ENCODE measurements around the gene KLKB1. TPM values are rescaled to one million over a fixed set of nuclear protein-coding genes. Genes with fewer than 3 reads are reported as not detected.

KLKB1 gene
- total RNA-seq, 1 experiment from 2014 or later = not detected

- Histone ChIP-seq H3K27me3 (ENCODE audit: control insufficient read depth, insufficient read depth, low read length) (no peaks in the 10 kb centered on the region), H3K9me3 (ENCODE audit: control insufficient read depth, insufficient read depth, low read depth, low read length) (no peaks in the 10 kb centered on the region), H3K4me3 (ENCODE audit: low read depth in 2 of 2, low read length in 2 of 2) (no peak overlapping the region), H3K36me3 (ENCODE audit: control insufficient read depth, insufficient read depth, low read length) (no peaks in the 10 kb centered on the region), H3K4me1 (ENCODE audit: control insufficient read depth, insufficient read depth, low read length) (no peaks in the 10 kb centered on the region), H3K27ac (ENCODE audit: low read length) (no peak overlapping the region)
- no peak for DNase-seq (ENCODE audit: low read depth, low spot score)
- BruUV-seq (replicated peaks) = no TSS peak
- no peak for ATAC-seq
- TF ChIP-seq POLR2AphosphoS5 (IDR thresholded peaks at IDR 0.05; ENCODE audit: low read depth, low read length) (no peak), TCF7L2 (IDR thresholded peaks at IDR 0.05; ENCODE audit: low read depth, low read length) (no peak), CTCF (IDR thresholded peaks at IDR 0.05) (no peak), SIN3A (IDR thresholded peaks at IDR 0.05; ENCODE audit: borderline replicate concordance, insufficient read depth, low read depth, low read length) (no peak)
- TF ChIP-seq, protein P1, sequence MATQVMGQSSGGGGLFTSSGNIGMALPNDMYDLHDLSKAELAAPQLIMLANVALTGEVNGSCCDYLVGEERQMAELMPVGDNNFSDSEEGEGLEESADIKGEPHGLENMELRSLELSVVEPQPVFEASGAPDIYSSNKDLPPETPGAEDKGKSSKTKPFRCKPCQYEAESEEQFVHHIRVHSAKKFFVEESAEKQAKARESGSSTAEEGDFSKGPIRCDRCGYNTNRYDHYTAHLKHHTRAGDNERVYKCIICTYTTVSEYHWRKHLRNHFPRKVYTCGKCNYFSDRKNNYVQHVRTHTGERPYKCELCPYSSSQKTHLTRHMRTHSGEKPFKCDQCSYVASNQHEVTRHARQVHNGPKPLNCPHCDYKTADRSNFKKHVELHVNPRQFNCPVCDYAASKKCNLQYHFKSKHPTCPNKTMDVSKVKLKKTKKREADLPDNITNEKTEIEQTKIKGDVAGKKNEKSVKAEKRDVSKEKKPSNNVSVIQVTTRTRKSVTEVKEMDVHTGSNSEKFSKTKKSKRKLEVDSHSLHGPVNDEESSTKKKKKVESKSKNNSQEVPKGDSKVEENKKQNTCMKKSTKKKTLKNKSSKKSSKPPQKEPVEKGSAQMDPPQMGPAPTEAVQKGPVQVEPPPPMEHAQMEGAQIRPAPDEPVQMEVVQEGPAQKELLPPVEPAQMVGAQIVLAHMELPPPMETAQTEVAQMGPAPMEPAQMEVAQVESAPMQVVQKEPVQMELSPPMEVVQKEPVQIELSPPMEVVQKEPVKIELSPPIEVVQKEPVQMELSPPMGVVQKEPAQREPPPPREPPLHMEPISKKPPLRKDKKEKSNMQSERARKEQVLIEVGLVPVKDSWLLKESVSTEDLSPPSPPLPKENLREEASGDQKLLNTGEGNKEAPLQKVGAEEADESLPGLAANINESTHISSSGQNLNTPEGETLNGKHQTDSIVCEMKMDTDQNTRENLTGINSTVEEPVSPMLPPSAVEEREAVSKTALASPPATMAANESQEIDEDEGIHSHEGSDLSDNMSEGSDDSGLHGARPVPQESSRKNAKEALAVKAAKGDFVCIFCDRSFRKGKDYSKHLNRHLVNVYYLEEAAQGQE (IDR thresholded peaks at IDR 0.05; ENCODE audit: insufficient read depth in 1 of 2, low read depth in 2 of 2, low read length in 1 of 2) = no peak
- intact Hi-C loops (cut with micrococcal nuclease; ENCODE audit: unreplicated experiment) = no loop called here
- CTCF ChIA-PET = no interaction called here
- in situ Hi-C loops (cut with HindIII; ENCODE audit: low pct_unique_long_range_greater_than_20kb, low sequenced_read_pairs) = no loop called here
- POLR2A ChIA-PET = no interaction called here
Observed at GRCh38 chr4:186221624-186222023, 5.7 kb upstream of the KLKB1 start.

- Histone ChIP-seq H3K4me3 (ENCODE audit: low read depth in 2 of 2, low read length in 2 of 2) (no peak overlapping the region), H3K9me3 (ENCODE audit: control insufficient read depth, insufficient read depth, low read depth, low read length) (no peaks in the 10 kb centered on the region), H3K4me1 (ENCODE audit: control insufficient read depth, insufficient read depth, low read length) (no peaks in the 10 kb centered on the region), H3K27ac (ENCODE audit: low read length) (no peak overlapping the region), H3K27me3 (ENCODE audit: control insufficient read depth, insufficient read depth, low read length) (no peaks in the 10 kb centered on the region), H3K36me3 (ENCODE audit: control insufficient read depth, insufficient read depth, low read length) (no peaks in the 10 kb centered on the region)
- DNase-seq (ENCODE audit: low read depth, low spot score) (no peak), ATAC-seq (no peak)
- ChIA-PET POLR2A (no interaction called here), CTCF (no interaction called here)
- BruUV-seq (replicated peaks) = no TSS peak
- in situ Hi-C loops (cut with HindIII; ENCODE audit: low pct_unique_long_range_greater_than_20kb, low sequenced_read_pairs) (no loop called here), intact Hi-C loops (cut with micrococcal nuclease; ENCODE audit: unreplicated experiment) (no loop called here)
- no peak for TF ChIP-seq SIN3A (IDR thresholded peaks at IDR 0.05; ENCODE audit: borderline replicate concordance, insufficient read depth, low read depth, low read length)
- TF ChIP-seq POLR2AphosphoS5 (IDR thresholded peaks at IDR 0.05; ENCODE audit: low read depth, low read length) = no peak
- no peak for TF ChIP-seq TCF7L2 (IDR thresholded peaks at IDR 0.05; ENCODE audit: low read depth, low read length)
- TF ChIP-seq CTCF (IDR thresholded peaks at IDR 0.05) = no peak
- TF ChIP-seq, protein P1 (IDR thresholded peaks at IDR 0.05; ENCODE audit: insufficient read depth in 1 of 2, low read depth in 2 of 2, low read length in 1 of 2) = no peak
Observed at GRCh38 chr4:186225848-186226247, 1.5 kb upstream of the KLKB1 start.

Data from Panc1 (cell line).